Measurements from ENCODE around the gene JAZF1.

Gene JAZF1

DNA sequence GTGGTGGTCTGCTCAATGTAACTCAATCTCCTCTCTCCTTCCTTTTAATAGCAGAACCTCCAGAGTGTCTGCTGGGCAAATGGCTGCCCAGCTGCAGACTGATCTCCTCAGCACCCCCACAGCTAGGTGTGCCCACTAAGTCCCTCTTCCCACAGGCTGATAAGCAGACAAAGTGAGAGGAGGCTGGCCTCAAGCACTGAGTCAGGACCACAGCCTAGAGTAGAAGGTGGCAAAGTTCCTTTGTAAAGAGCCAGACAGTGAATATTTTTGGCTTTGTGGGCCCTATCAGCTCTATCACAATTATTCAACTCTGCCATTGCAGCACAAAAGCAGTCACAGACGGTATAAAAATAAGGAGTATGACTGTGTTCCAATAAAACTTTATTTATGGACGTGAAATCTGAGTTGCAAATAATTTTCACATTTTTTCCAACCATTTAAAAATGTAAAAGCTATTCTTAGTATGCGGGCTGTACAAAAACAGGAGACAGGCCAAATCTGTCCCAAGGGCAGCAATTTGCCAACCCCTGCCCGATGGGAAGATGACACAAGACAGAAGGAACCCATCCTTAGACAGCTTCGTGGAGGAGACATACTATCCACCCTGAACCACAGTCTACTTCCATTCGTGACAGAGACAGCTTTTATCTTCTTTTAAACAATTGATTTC lies 23.4 kb downstream of the JAZF1 start:
- no peak overlapping the region for H3K27ac ChIP-seq
- TF ChIP-seq, protein P1, sequence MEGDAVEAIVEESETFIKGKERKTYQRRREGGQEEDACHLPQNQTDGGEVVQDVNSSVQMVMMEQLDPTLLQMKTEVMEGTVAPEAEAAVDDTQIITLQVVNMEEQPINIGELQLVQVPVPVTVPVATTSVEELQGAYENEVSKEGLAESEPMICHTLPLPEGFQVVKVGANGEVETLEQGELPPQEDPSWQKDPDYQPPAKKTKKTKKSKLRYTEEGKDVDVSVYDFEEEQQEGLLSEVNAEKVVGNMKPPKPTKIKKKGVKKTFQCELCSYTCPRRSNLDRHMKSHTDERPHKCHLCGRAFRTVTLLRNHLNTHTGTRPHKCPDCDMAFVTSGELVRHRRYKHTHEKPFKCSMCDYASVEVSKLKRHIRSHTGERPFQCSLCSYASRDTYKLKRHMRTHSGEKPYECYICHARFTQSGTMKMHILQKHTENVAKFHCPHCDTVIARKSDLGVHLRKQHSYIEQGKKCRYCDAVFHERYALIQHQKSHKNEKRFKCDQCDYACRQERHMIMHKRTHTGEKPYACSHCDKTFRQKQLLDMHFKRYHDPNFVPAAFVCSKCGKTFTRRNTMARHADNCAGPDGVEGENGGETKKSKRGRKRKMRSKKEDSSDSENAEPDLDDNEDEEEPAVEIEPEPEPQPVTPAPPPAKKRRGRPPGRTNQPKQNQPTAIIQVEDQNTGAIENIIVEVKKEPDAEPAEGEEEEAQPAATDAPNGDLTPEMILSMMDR (conservative IDR thresholded peaks at IDR 0.05): no peak

DNA sequence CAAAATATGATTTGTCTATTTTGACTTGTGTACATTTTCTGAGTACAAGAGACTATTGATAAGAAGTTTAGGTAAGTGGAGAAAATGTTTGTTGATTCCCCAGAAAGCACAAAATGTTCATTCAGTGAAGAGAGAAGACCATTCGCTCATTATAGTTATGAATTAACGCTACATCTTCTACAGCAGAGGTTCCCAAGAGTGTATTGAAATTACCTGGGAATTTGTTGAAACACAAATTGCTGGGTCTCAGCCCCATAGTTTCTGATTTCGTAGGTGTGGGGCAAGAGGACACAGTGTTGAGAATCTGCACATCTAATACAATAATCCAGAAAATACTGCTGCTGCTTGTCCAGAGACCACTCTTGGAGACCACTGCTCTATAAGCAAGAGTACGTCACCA lies 24.2 kb downstream of the JAZF1 start:
- H3K27ac ChIP-seq: no peak overlapping the region
- TF ChIP-seq, protein P1 (conservative IDR thresholded peaks at IDR 0.05): no peak

DNA sequence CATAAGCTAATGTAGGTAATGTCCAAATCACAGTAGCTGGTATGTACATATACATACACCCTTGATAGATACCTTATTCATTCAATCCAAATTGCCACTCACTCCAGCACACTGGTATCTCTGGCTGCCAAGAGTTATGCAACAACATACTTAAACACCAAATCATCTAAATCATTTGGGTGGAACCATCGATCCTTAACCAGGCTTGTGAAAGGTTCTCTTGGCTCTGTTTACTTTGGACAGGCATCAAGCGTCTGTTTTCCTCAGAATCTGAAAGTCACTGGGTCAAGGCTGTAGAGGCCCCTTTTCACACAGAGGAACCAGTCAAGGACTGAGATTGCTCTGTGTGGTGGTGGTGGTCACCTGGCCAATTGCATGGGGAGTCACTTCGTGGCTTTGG lies 24.6 kb downstream of the JAZF1 start:
- H3K27ac ChIP-seq: no peak overlapping the region
- TF ChIP-seq, protein P1 (conservative IDR thresholded peaks at IDR 0.05): no peak

DNA sequence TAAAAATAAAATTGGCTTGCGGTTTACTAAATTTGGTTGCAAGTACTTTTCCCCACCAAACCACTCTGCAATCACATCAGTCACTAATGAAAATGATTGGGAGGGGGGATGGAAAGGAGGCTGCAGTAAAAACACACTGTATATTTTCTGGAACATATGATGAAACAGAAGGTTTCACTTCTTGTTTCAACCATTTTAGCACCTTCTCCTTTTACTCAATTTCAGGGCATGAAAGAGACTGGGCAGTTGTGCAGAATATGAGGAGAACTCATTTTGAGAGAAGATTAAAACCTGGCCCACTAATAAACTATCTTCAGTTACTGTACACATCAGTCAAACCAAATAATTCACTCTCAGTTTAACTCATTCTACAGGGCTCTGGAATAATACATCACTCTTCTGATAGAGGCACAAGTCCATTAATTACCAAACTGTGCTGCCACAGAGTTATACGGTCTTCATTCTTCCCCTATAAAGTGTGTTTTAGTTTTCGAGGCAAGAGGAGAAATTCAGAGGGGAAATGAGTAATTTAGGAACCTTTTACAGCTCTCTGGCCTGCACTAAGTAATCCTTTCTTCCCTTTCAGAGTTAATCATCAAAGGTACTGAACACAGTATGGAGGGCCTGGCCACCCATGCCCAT lies 25.5 kb downstream of the JAZF1 start:
- no peak overlapping the region for H3K27ac ChIP-seq
- TF ChIP-seq, protein P1 (conservative IDR thresholded peaks at IDR 0.05): no peak

DNA sequence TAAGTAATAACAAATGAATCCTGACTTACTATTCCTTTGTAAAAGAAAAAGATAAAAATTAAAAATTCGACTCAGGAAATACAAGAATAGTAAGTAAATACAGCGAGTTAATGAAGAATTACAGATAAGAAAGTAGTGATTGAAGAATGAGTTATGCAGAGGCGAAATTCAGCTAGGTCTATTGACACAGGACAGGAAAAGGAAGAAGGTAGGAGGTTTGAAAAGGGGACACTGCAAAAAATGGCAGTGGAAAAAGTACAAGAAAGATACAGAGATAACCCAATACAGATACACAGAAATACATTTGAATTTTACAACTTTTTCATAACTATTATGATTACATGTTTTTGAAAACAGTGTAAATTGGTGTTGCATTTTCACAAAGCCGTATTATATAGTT lies 28.0 kb downstream of the JAZF1 start:
- H3K27ac ChIP-seq: no peak overlapping the region
- TF ChIP-seq, protein P1 (conservative IDR thresholded peaks at IDR 0.05): no peak

DNA sequence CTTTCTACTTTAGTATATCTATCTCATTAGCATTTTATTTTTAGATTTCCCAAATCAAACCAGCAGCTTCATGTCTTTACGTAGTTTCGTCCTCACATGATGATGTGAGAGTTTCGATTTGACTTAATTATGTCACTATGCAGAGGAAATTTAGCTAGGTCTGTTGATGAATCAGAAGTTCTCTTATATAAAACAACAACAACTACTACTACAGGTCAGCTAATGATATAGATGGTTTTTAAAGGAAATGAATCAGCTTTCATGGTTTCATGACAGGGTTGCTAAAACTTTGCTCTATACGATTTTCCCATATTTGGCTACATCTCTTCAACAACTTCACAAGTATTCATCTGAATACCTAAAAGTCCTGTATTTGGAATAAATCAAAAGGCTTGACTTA lies 28.6 kb downstream of the JAZF1 start:
- H3K27ac ChIP-seq: no peak overlapping the region
- TF ChIP-seq, protein P1 (conservative IDR thresholded peaks at IDR 0.05): no peak

DNA sequence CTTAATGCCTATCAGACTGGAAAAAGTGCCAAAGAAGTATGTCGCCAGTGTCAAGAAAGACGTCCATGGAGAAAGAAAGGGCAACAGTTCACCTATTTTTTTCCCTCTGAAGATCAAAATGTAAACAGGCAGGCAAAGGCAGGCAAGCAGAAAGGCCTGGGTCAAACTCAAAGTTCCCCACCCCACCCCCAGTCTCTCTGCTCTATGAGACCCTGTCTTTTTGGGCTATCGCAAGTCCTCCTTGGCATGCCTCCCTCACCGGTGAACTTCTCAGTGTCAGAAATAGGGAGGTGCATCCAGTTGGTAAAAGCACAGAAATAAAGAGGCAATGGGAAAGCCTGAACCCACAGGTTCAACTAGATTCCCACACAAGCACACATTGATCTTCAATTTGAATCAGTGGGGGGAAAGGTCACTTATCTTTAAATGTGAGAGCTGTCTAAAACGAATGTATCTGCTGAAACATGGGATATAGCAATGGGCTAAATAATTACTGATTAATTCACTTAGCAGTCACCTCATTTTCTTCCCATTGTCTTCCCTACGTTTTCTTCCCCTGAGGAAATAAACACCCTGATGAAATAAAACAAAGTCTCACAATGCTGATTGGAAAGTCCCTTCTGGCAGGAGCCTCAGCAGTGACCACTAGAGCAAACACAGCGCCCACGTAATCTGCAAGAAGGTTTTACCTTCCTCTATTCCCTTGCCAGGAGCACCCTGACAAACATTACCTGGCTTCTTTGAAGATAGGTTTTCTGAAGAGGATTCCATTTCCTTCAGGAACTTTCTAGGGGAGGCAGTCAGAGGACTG lies 31.1 kb downstream of the JAZF1 start:
- TF ChIP-seq, protein P1 (conservative IDR thresholded peaks at IDR 0.05): no peak
- no peak overlapping the region for H3K27ac ChIP-seq
